ENCODE measurements around the gene UNC45B.

The UNC45B gene

GRCh38 chr17:35162755-35163154 lies 15.1 kb downstream of the UNC45B start:
- Histone ChIP-seq H3K27ac (ENCODE audit: insufficient read depth in 1 of 2, low read depth in 1 of 2, low read length in 2 of 2, poor library complexity in 1 of 2, severe bottlenecking in 2 of 2) (no peak overlapping the region), H3K36me3 (ENCODE audit: control insufficient read depth in 4 of 4, insufficient read depth in 4 of 4, low read length in 3 of 4) (no peaks in the 10 kb centered on the region), H3K4me1 (ENCODE audit: control extremely low read depth in 1 of 4, control insufficient read depth in 4 of 4, insufficient read depth in 4 of 4, low read length in 3 of 4) (peaks cover 0 to 19% (median 13%) of the 10 kb centered on the region in 4 experiments), H3K27me3 (replicated peaks in 2 of 5; ENCODE audit: control insufficient read depth in 4 of 5, insufficient read depth in 5 of 5, low read length in 4 of 5) (peaks cover 0 to under 1% (median 0%) of the 10 kb centered on the region in 5 experiments), H3K9me3 (ENCODE audit: control extremely low read depth in 1 of 5, control insufficient read depth in 4 of 5, insufficient read depth in 2 of 5, low read depth in 1 of 5, low read length in 4 of 5) (no peaks in the 10 kb centered on the region), H3K4me3 (ENCODE audit: control insufficient read depth in 1 of 7, extremely low read depth in 1 of 7, insufficient read depth in 4 of 7, low read depth in 2 of 7, low read length in 6 of 7) (no peak overlapping the region)
- no peak for DNase-seq
- CTCF ChIA-PET, result interaction anchor here (0.7 to 2.6 kb wide), 4 partner anchors 8 to 371 kb away, joined by 3 to 7 read pairs (median 3); no protein-coding TSS in a partner anchor
- WGBS (ENCODE audit: insufficient coverage), result 92% methylated on average over 3 of the region's 4 CpGs
- POLR2A ChIA-PET, result no interaction called here

- POLR2A ChIA-PET, result no interaction called here
- CTCF ChIA-PET, result interaction anchor here (2.6 kb wide), 1 partner anchor 370 kb away, joined by 7 read pairs; no protein-coding TSS in a partner anchor
These were observed 16.3 kb downstream of the UNC45B start for GRCh38 chr17:35163886-35164285.

GRCh38 chr17:35164716-35165115 lies 17.1 kb downstream of the UNC45B start:
- 100% methylated on average over 4 of the region's 5 CpGs for WGBS (ENCODE audit: insufficient coverage)
- POLR2A ChIA-PET, result no interaction called here
- peaks cover 0 to 19% (median 13%) of the 10 kb centered on the region in 4 experiments for H3K4me1 ChIP-seq (ENCODE audit: control extremely low read depth in 1 of 4, control insufficient read depth in 4 of 4, insufficient read depth in 4 of 4, low read length in 3 of 4)

More at GRCh38 chr17:35163886-35164285, 16.3 kb downstream of the UNC45B start:
- Histone ChIP-seq H3K9me3 (ENCODE audit: control extremely low read depth in 1 of 5, control insufficient read depth in 4 of 5, insufficient read depth in 2 of 5, low read depth in 1 of 5, low read length in 4 of 5) (no peaks in the 10 kb centered on the region), H3K27ac (ENCODE audit: insufficient read depth in 1 of 2, low read depth in 1 of 2, low read length in 2 of 2, poor library complexity in 1 of 2, severe bottlenecking in 2 of 2) (no peak overlapping the region), H3K27me3 (replicated peaks in 2 of 5; ENCODE audit: control insufficient read depth in 4 of 5, insufficient read depth in 5 of 5, low read length in 4 of 5) (peaks cover 0 to 3% (median 0%) of the 10 kb centered on the region in 5 experiments), H3K4me3 (ENCODE audit: control insufficient read depth in 1 of 7, extremely low read depth in 1 of 7, insufficient read depth in 4 of 7, low read depth in 2 of 7, low read length in 6 of 7) (no peak overlapping the region), H3K4me1 (ENCODE audit: control extremely low read depth in 1 of 4, control insufficient read depth in 4 of 4, insufficient read depth in 4 of 4, low read length in 3 of 4) (peaks cover 0 to 19% (median 13%) of the 10 kb centered on the region in 4 experiments), H3K36me3 (ENCODE audit: control insufficient read depth in 4 of 4, insufficient read depth in 4 of 4, low read length in 3 of 4) (no peaks in the 10 kb centered on the region)
- no peak for DNase-seq
- WGBS (ENCODE audit: insufficient coverage), result 94% methylated on average over 7 of the region's 7 CpGs

GRCh38 chr17:35166526-35166925 lies 18.9 kb downstream of the UNC45B start:
- CTCF ChIA-PET, result interaction anchor here (1.6 to 2.1 kb wide), 2 partner anchors 368 to 370 kb away, joined by 8 read pairs; no protein-coding TSS in a partner anchor
- Histone ChIP-seq H3K27ac (ENCODE audit: insufficient read depth in 1 of 2, low read depth in 1 of 2, low read length in 2 of 2, poor library complexity in 1 of 2, severe bottlenecking in 2 of 2) (no peak overlapping the region), H3K9me3 (ENCODE audit: control extremely low read depth in 1 of 5, control insufficient read depth in 4 of 5, insufficient read depth in 2 of 5, low read depth in 1 of 5, low read length in 4 of 5) (no peaks in the 10 kb centered on the region), H3K27me3 (replicated peaks in 2 of 5; ENCODE audit: control insufficient read depth in 4 of 5, insufficient read depth in 5 of 5, low read length in 4 of 5) (peaks cover 0 to 4% (median 0%) of the 10 kb centered on the region in 5 experiments), H3K36me3 (ENCODE audit: control insufficient read depth in 4 of 4, insufficient read depth in 4 of 4, low read length in 3 of 4) (no peaks in the 10 kb centered on the region), H3K4me3 (ENCODE audit: control insufficient read depth in 1 of 7, extremely low read depth in 1 of 7, insufficient read depth in 4 of 7, low read depth in 2 of 7, low read length in 6 of 7) (no peak overlapping the region), H3K4me1 (ENCODE audit: control extremely low read depth in 1 of 4, control insufficient read depth in 4 of 4, insufficient read depth in 4 of 4, low read length in 3 of 4) (peaks cover 0 to 13% (median 6%) of the 10 kb centered on the region in 4 experiments)
- POLR2A ChIA-PET, result no interaction called here
- 95% methylated on average over 3 of the region's 5 CpGs for WGBS (ENCODE audit: insufficient coverage)
- no peak for DNase-seq

More at GRCh38 chr17:35164716-35165115, 17.1 kb downstream of the UNC45B start:
- CTCF ChIA-PET, result interaction anchor here (2.6 kb wide), 1 partner anchor 369 kb away, joined by 7 read pairs; no protein-coding TSS in a partner anchor
- no peak for DNase-seq
- Histone ChIP-seq H3K36me3 (ENCODE audit: control insufficient read depth in 4 of 4, insufficient read depth in 4 of 4, low read length in 3 of 4) (no peaks in the 10 kb centered on the region), H3K4me3 (ENCODE audit: control insufficient read depth in 1 of 7, extremely low read depth in 1 of 7, insufficient read depth in 4 of 7, low read depth in 2 of 7, low read length in 6 of 7) (no peak overlapping the region), H3K27ac (ENCODE audit: insufficient read depth in 1 of 2, low read depth in 1 of 2, low read length in 2 of 2, poor library complexity in 1 of 2, severe bottlenecking in 2 of 2) (no peak overlapping the region), H3K27me3 (replicated peaks in 2 of 5; ENCODE audit: control insufficient read depth in 4 of 5, insufficient read depth in 5 of 5, low read length in 4 of 5) (peaks cover 0 to 3% (median 0%) of the 10 kb centered on the region in 5 experiments), H3K9me3 (ENCODE audit: control extremely low read depth in 1 of 5, control insufficient read depth in 4 of 5, insufficient read depth in 2 of 5, low read depth in 1 of 5, low read length in 4 of 5) (no peaks in the 10 kb centered on the region)

- WGBS (ENCODE audit: insufficient coverage), result 97% methylated on average over 3 of the region's 3 CpGs
- Histone ChIP-seq H3K9me3 (ENCODE audit: control extremely low read depth in 1 of 5, control insufficient read depth in 4 of 5, insufficient read depth in 2 of 5, low read depth in 1 of 5, low read length in 4 of 5) (no peaks in the 10 kb centered on the region), H3K4me3 (ENCODE audit: control insufficient read depth in 1 of 7, extremely low read depth in 1 of 7, insufficient read depth in 4 of 7, low read depth in 2 of 7, low read length in 6 of 7) (no peak overlapping the region), H3K4me1 (ENCODE audit: control extremely low read depth in 1 of 4, control insufficient read depth in 4 of 4, insufficient read depth in 4 of 4, low read length in 3 of 4) (peaks cover 0 to 7% (median 1%) of the 10 kb centered on the region in 4 experiments), H3K27ac (ENCODE audit: insufficient read depth in 1 of 2, low read depth in 1 of 2, low read length in 2 of 2, poor library complexity in 1 of 2, severe bottlenecking in 2 of 2) (no peak overlapping the region), H3K27me3 (replicated peaks in 2 of 5; ENCODE audit: control insufficient read depth in 4 of 5, insufficient read depth in 5 of 5, low read length in 4 of 5) (peaks cover 0 to 4% (median 0%) of the 10 kb centered on the region in 5 experiments), H3K36me3 (ENCODE audit: control insufficient read depth in 4 of 4, insufficient read depth in 4 of 4, low read length in 3 of 4) (no peaks in the 10 kb centered on the region)
- DNase-seq, result no peak
- ChIA-PET POLR2A (no interaction called here), CTCF (interaction anchor here (1.1 to 2.1 kb wide), 5 partner anchors 12 to 676 kb away, joined by 3 to 8 read pairs (median 4); no protein-coding TSS in a partner anchor)
These were observed 19.4 kb downstream of the UNC45B start for GRCh38 chr17:35167046-35167445.

GRCh38 chr17:35167666-35168065 lies 20.0 kb downstream of the UNC45B start:
- POLR2A ChIA-PET, result no interaction called here

GRCh38 chr17:35169835-35170363 lies 22.3 kb downstream of the UNC45B start:
- DNase-seq, result no peak
- H3K4me3 ChIP-seq (ENCODE audit: control insufficient read depth in 1 of 7, extremely low read depth in 1 of 7, insufficient read depth in 4 of 7, low read depth in 2 of 7, low read length in 6 of 7), result no peak overlapping the region
- peaks cover 0 to 6% (median 0%) of the 10 kb centered on the region in 5 experiments for H3K27me3 ChIP-seq (replicated peaks in 2 of 5; ENCODE audit: control insufficient read depth in 4 of 5, insufficient read depth in 5 of 5, low read length in 4 of 5)
- WGBS (ENCODE audit: insufficient coverage), result 98% methylated on average over 12 of the region's 17 CpGs
- H3K36me3 ChIP-seq (ENCODE audit: control insufficient read depth in 4 of 4, insufficient read depth in 4 of 4, low read length in 3 of 4), result no peaks in the 10 kb centered on the region
- POLR2A ChIA-PET, result no interaction called here
- no peak overlapping the region for H3K27ac ChIP-seq (ENCODE audit: insufficient read depth in 1 of 2, low read depth in 1 of 2, low read length in 2 of 2, poor library complexity in 1 of 2, severe bottlenecking in 2 of 2)
- H3K9me3 ChIP-seq (ENCODE audit: control extremely low read depth in 1 of 5, control insufficient read depth in 4 of 5, insufficient read depth in 2 of 5, low read depth in 1 of 5, low read length in 4 of 5), result no peaks in the 10 kb centered on the region
- H3K4me1 ChIP-seq (ENCODE audit: control extremely low read depth in 1 of 4, control insufficient read depth in 4 of 4, insufficient read depth in 4 of 4, low read length in 3 of 4), result no peaks in the 10 kb centered on the region
- CTCF ChIA-PET, result interaction anchor here (1.2 to 2.6 kb wide), 6 partner anchors 143 to 370 kb away, joined by 3 to 17 read pairs (median 8); partner anchors contain the start of gene SLFN12L

More at GRCh38 chr17:35167666-35168065, 20.0 kb downstream of the UNC45B start:
- no peak for DNase-seq
- WGBS (ENCODE audit: insufficient coverage), result 100% methylated on average over 1 of the region's 1 CpG
- Histone ChIP-seq H3K27me3 (replicated peaks in 2 of 5; ENCODE audit: control insufficient read depth in 4 of 5, insufficient read depth in 5 of 5, low read length in 4 of 5) (peaks cover 0 to 5% (median 0%) of the 10 kb centered on the region in 5 experiments), H3K9me3 (ENCODE audit: control extremely low read depth in 1 of 5, control insufficient read depth in 4 of 5, insufficient read depth in 2 of 5, low read depth in 1 of 5, low read length in 4 of 5) (no peaks in the 10 kb centered on the region), H3K27ac (ENCODE audit: insufficient read depth in 1 of 2, low read depth in 1 of 2, low read length in 2 of 2, poor library complexity in 1 of 2, severe bottlenecking in 2 of 2) (no peak overlapping the region), H3K4me3 (ENCODE audit: control insufficient read depth in 1 of 7, extremely low read depth in 1 of 7, insufficient read depth in 4 of 7, low read depth in 2 of 7, low read length in 6 of 7) (no peak overlapping the region), H3K4me1 (ENCODE audit: control extremely low read depth in 1 of 4, control insufficient read depth in 4 of 4, insufficient read depth in 4 of 4, low read length in 3 of 4) (peaks cover 0 to 4% (median 0%) of the 10 kb centered on the region in 4 experiments), H3K36me3 (ENCODE audit: control insufficient read depth in 4 of 4, insufficient read depth in 4 of 4, low read length in 3 of 4) (no peaks in the 10 kb centered on the region)
- CTCF ChIA-PET, result interaction anchor here (0.7 to 2.1 kb wide), 5 partner anchors 13 to 675 kb away, joined by 3 to 8 read pairs (median 3); no protein-coding TSS in a partner anchor

Measured in common myeloid progenitor, CD34-positive (primary cell).